Immature natural killer cell (primary cell): ENCODE measurements around the gene CCDC50. TPM values are rescaled to one million over a fixed set of nuclear protein-coding genes. Genes with fewer than 3 reads are reported as not detected.
A peak's percentile ranks its signal among the peaks of the same experiment; 100 is the strongest.

Source experiments
- DNase-seq, 3 donors: peaks; one replicate each; pipeline ENCODE4 v3.0.0; 2022; ENCODE audit warnings: mixed read lengths in 1 of 3
- H3K27ac Mint-ChIP-seq, 6 donors: one replicate each; pipeline ENCODE4 v1.8.0; 2020; ENCODE audit warnings: mixed read lengths in 6 of 6, mild to moderate bottlenecking in 5 of 6, inconsistent platforms in 4 of 6, moderate library complexity in 3 of 6
- H3K27me3 Mint-ChIP-seq, 3 donors: one replicate each; pipeline ENCODE4 v1.8.0; 2020 to 2021; ENCODE audit warnings: low read depth in 3 of 3, mild to moderate bottlenecking in 3 of 3, mixed read lengths in 3 of 3, moderate library complexity in 3 of 3, inconsistent platforms in 1 of 3
- H3K36me3 Mint-ChIP-seq, 3 donors: one replicate each; pipeline ENCODE4 v1.8.0; 2020; ENCODE audit warnings: mixed read lengths in 3 of 3, inconsistent platforms in 2 of 3, mild to moderate bottlenecking in 2 of 3
- H3K4me1 Mint-ChIP-seq, 2 donors: one replicate each; pipeline ENCODE4 v1.8.0; 2020; ENCODE audit warnings: inconsistent platforms in 2 of 2, mild to moderate bottlenecking in 2 of 2, mixed read lengths in 2 of 2, moderate library complexity in 1 of 2
- H3K4me3 Mint-ChIP-seq, 5 donors: one replicate each; pipeline ENCODE4 v1.8.0; 2020; ENCODE audit warnings: mild to moderate bottlenecking in 5 of 5, mixed read lengths in 5 of 5, inconsistent platforms in 3 of 5, moderate library complexity in 3 of 5
- H3K9me3 Mint-ChIP-seq, 6 donors: one replicate each; pipeline ENCODE4 v1.8.0; 2020; ENCODE audit warnings: mild to moderate bottlenecking in 6 of 6, mixed read lengths in 6 of 6, inconsistent platforms in 4 of 6, moderate library complexity in 3 of 6
- polyA plus RNA-seq, 3 donors: library from polyadenylated mRNA; unstranded; fragments of 300-500 nt; fragmentation: Illumina TruSeq; gene quantifications; one replicate each; pipeline ENCODE4 v1.2.3, GENCODE V29; 2021

Gene CCDC50
- polyA plus RNA-seq, 3 donors from 2014 or later = 11.1 to 19.8 (median 15.9) TPM

- Mint-ChIP-seq H3K4me3 (no peak overlapping the region), H3K27me3 (peaks cover 0 to 11% (median 2%) of the 10 kb centered on the region in 3 donors), H3K36me3 (no peaks in the 10 kb centered on the region), H3K4me1 (no peaks in the 10 kb centered on the region), H3K27ac (no peak overlapping the region), H3K9me3 (peaks cover 0 to 3% (median 0%) of the 10 kb centered on the region in 6 donors)
- no peak for DNase-seq
Observed at GRCh38 chr3:191301782-191302411, 27.3 kb upstream of the CCDC50 start.

- no peak overlapping the region for H3K27ac Mint-ChIP-seq
- no peak overlapping the region for H3K4me3 Mint-ChIP-seq
- H3K4me1 Mint-ChIP-seq = no peaks in the 10 kb centered on the region
- no peak for DNase-seq
- peaks cover 0 to 3% (median 0%) of the 10 kb centered on the region in 6 donors for H3K9me3 Mint-ChIP-seq
- H3K36me3 Mint-ChIP-seq = no peaks in the 10 kb centered on the region
- H3K27me3 Mint-ChIP-seq = peaks cover 0 to 7% (median 2%) of the 10 kb centered on the region in 3 donors
Observed at GRCh38 chr3:191302451-191302850, 26.7 kb upstream of the CCDC50 start.

GRCh38 chr3:191303596-191303995, 25.6 kb upstream of the CCDC50 start:
- no peak for DNase-seq
- Mint-ChIP-seq H3K4me1 (no peaks in the 10 kb centered on the region), H3K27me3 (peaks cover 0 to 5% (median 2%) of the 10 kb centered on the region in 3 donors), H3K4me3 (no peak overlapping the region), H3K9me3 (no peaks in the 10 kb centered on the region), H3K27ac (no peak overlapping the region), H3K36me3 (no peaks in the 10 kb centered on the region)

GRCh38 chr3:191306428-191306827, 22.8 kb upstream of the CCDC50 start:
- Mint-ChIP-seq H3K36me3 (no peaks in the 10 kb centered on the region), H3K9me3 (peaks cover 0 to 2% (median 0%) of the 10 kb centered on the region in 6 donors), H3K27me3 (peaks cover 0 to 4% (median 4%) of the 10 kb centered on the region in 3 donors), H3K4me1 (no peaks in the 10 kb centered on the region), H3K27ac (no peak overlapping the region), H3K4me3 (no peak overlapping the region)
- no peak for DNase-seq

- Mint-ChIP-seq H3K4me1 (no peaks in the 10 kb centered on the region), H3K27me3 (peaks cover 0 to 4% (median 4%) of the 10 kb centered on the region in 3 donors), H3K36me3 (no peaks in the 10 kb centered on the region), H3K9me3 (peaks cover 0 to 2% (median 0%) of the 10 kb centered on the region in 6 donors), H3K27ac (no peak overlapping the region), H3K4me3 (no peak overlapping the region)
- DNase-seq = no peak
Observed at GRCh38 chr3:191307341-191307740, 21.9 kb upstream of the CCDC50 start.

- no peaks in the 10 kb centered on the region for H3K36me3 Mint-ChIP-seq
- H3K4me3 Mint-ChIP-seq = no peak overlapping the region
- no peak overlapping the region for H3K27ac Mint-ChIP-seq
- H3K9me3 Mint-ChIP-seq = peaks cover 0 to 2% (median 0%) of the 10 kb centered on the region in 6 donors
- H3K4me1 Mint-ChIP-seq = no peaks in the 10 kb centered on the region
- no peak for DNase-seq
- peaks cover 0 to 4% (median 2%) of the 10 kb centered on the region in 3 donors for H3K27me3 Mint-ChIP-seq
Observed at GRCh38 chr3:191313296-191313695, 15.9 kb upstream of the CCDC50 start.

- Mint-ChIP-seq H3K4me3 (no peak overlapping the region), H3K27me3 (peaks cover 0 to 4% (median 2%) of the 10 kb centered on the region in 3 donors), H3K36me3 (no peaks in the 10 kb centered on the region), H3K27ac (no peak overlapping the region), H3K9me3 (peaks cover 0 to 2% (median 0%) of the 10 kb centered on the region in 6 donors), H3K4me1 (no peaks in the 10 kb centered on the region)
- no peak for DNase-seq
Observed at GRCh38 chr3:191314109-191314728, 15.0 kb upstream of the CCDC50 start.

- no peaks in the 10 kb centered on the region for H3K9me3 Mint-ChIP-seq
- no peaks in the 10 kb centered on the region for H3K27me3 Mint-ChIP-seq
- no peaks in the 10 kb centered on the region for H3K4me1 Mint-ChIP-seq
- H3K4me3 Mint-ChIP-seq = no peak overlapping the region
- no peak for DNase-seq
- H3K36me3 Mint-ChIP-seq = no peaks in the 10 kb centered on the region
- no peak overlapping the region for H3K27ac Mint-ChIP-seq
Observed at GRCh38 chr3:191316876-191317603, 12.2 kb upstream of the CCDC50 start.

- peaks cover 0 to 2% (median 0%) of the 10 kb centered on the region in 6 donors for H3K9me3 Mint-ChIP-seq
- H3K4me1 Mint-ChIP-seq = no peaks in the 10 kb centered on the region
- DNase-seq = no peak
- H3K27ac Mint-ChIP-seq = no peak overlapping the region
- H3K4me3 Mint-ChIP-seq = no peak overlapping the region
- H3K27me3 Mint-ChIP-seq = peaks cover 0 to 3% (median 0%) of the 10 kb centered on the region in 3 donors
- no peaks in the 10 kb centered on the region for H3K36me3 Mint-ChIP-seq
Observed at GRCh38 chr3:191320316-191320715, 8.9 kb upstream of the CCDC50 start.

- H3K27me3 Mint-ChIP-seq = peaks cover 0 to 3% (median 0%) of the 10 kb centered on the region in 3 donors
- no peaks in the 10 kb centered on the region for H3K36me3 Mint-ChIP-seq
- H3K27ac Mint-ChIP-seq = no peak overlapping the region
- H3K4me3 Mint-ChIP-seq = no peak overlapping the region
- H3K4me1 Mint-ChIP-seq = no peaks in the 10 kb centered on the region
- peaks cover 0 to 2% (median 0%) of the 10 kb centered on the region in 6 donors for H3K9me3 Mint-ChIP-seq
- DNase-seq = no peak
Observed at GRCh38 chr3:191321019-191321767, 8.0 kb upstream of the CCDC50 start.

GRCh38 chr3:191324936-191325335, 4.3 kb upstream of the CCDC50 start:
- H3K36me3 Mint-ChIP-seq = no peaks in the 10 kb centered on the region
- no peak overlapping the region for H3K4me3 Mint-ChIP-seq
- H3K4me1 Mint-ChIP-seq = peaks cover 10 to 18% of the 10 kb centered on the region in 2 donors
- H3K27me3 Mint-ChIP-seq = peaks cover 0 to 7% (median 0%) of the 10 kb centered on the region in 3 donors
- peaks cover 0 to 2% (median 0%) of the 10 kb centered on the region in 6 donors for H3K9me3 Mint-ChIP-seq
- no peak overlapping the region for H3K27ac Mint-ChIP-seq
- DNase-seq = no peak

- no peaks in the 10 kb centered on the region for H3K36me3 Mint-ChIP-seq
- H3K27ac Mint-ChIP-seq = no peak overlapping the region
- peaks cover 31 to 42% of the 10 kb centered on the region in 2 donors for H3K4me1 Mint-ChIP-seq
- H3K27me3 Mint-ChIP-seq = peaks cover 0 to 7% (median 0%) of the 10 kb centered on the region in 3 donors
- DNase-seq = no peak
- peak overlapping the region in 1 of 5 donors; percentile 48 for H3K4me3 Mint-ChIP-seq
- peaks cover 0 to 2% (median 0%) of the 10 kb centered on the region in 6 donors for H3K9me3 Mint-ChIP-seq
Observed at GRCh38 chr3:191327526-191327925, 1.7 kb upstream of the CCDC50 start.

GRCh38 chr3:191328383-191328961, 722 bp upstream of the CCDC50 start:
- Mint-ChIP-seq H3K27me3 (peaks cover 0 to 7% (median 0%) of the 10 kb centered on the region in 3 donors), H3K9me3 (peaks cover 0 to under 1% (median 0%) of the 10 kb centered on the region in 6 donors), H3K27ac (peak overlapping the region; percentile 26 to 93 (median 82)), H3K4me3 (peak overlapping the region; percentile 81 to 88 (median 84)), H3K4me1 (peaks cover 34 to 51% of the 10 kb centered on the region in 2 donors), H3K36me3 (no peaks in the 10 kb centered on the region)
- peak in 1 of 3 donors; percentile 62 for DNase-seq
